NCI-H2107 treated with DMSO at 0.1 percent for 48 hours (cell line): ENCODE results near the gene PRICKLE2.
"Not testable (repeated sequence)": the region's sequence is repeated elsewhere in the genome, so short reads cannot be mapped to it uniquely, and the experiment has no call there.

Experiments
- DNase-seq: peaks from one replicate; lab custom pipeline; 2025; ENCODE audit not compliant: unreplicated experiment; lab: John Stamatoyannopoulos, UW

PRICKLE2 gene

GRCh38 chr3:64104691-64105111 is 120.6 kb downstream of the PRICKLE2 start:
- no peak for DNase-seq

- no peak for DNase-seq
Measured at GRCh38 chr3:64104006-64104405, 121.3 kb downstream of the PRICKLE2 start.

- no peak for DNase-seq
Measured at GRCh38 chr3:64103131-64103530, 122.1 kb downstream of the PRICKLE2 start.

- DNase-seq, result no peak
Measured at GRCh38 chr3:64102147-64102546, 123.1 kb downstream of the PRICKLE2 start.

GRCh38 chr3:64099316-64099715 is 126.0 kb downstream of the PRICKLE2 start:
- DNase-seq, result no peak

- no peak for DNase-seq
Measured at GRCh38 chr3:64098670-64099069, 126.6 kb downstream of the PRICKLE2 start.

- no peak for DNase-seq
Measured at GRCh38 chr3:64097920-64098319, 127.3 kb downstream of the PRICKLE2 start.

- no peak for DNase-seq
Measured at GRCh38 chr3:64095802-64096201, 129.5 kb downstream of the PRICKLE2 start.

- DNase-seq, result no peak
Measured at GRCh38 chr3:64094713-64095079, 130.6 kb downstream of the PRICKLE2 start.

- no peak for DNase-seq
Measured at GRCh38 chr3:64093825-64094712, 131.2 kb downstream of the PRICKLE2 start.

GRCh38 chr3:64093211-64093610 is 132.1 kb downstream of the PRICKLE2 start:
- DNase-seq, result no peak

- no peak for DNase-seq
Measured at GRCh38 chr3:64091501-64091900, 133.8 kb downstream of the PRICKLE2 start.

GRCh38 chr3:64089386-64089785 is 135.9 kb downstream of the PRICKLE2 start:
- not testable (repeated sequence) for DNase-seq

GRCh38 chr3:64088408-64089205 is 136.7 kb downstream of the PRICKLE2 start:
- DNase-seq, result no peak

GRCh38 chr3:64086479-64087252 is 138.6 kb downstream of the PRICKLE2 start:
- no peak for DNase-seq

GRCh38 chr3:64084640-64085039 is 140.6 kb downstream of the PRICKLE2 start:
- DNase-seq, result no peak

GRCh38 chr3:64083575-64083974 is 141.7 kb downstream of the PRICKLE2 start:
- no peak for DNase-seq

- DNase-seq, result no peak
Measured at GRCh38 chr3:64082961-64083541, 142.2 kb downstream of the PRICKLE2 start.

GRCh38 chr3:64082411-64082810 is 142.9 kb downstream of the PRICKLE2 start:
- DNase-seq, result no peak

- no peak for DNase-seq
Measured at GRCh38 chr3:64081235-64081630, 144.0 kb downstream of the PRICKLE2 start.
